ENCODE results near the gene THAP8. TPM values are rescaled to one million over a fixed set of nuclear protein-coding genes. Genes with fewer than 3 reads are reported as not detected.

THAP8 gene
- total RNA-seq, 1 donor from 2014 or later, result 4.2 TPM

- intact Hi-C loops (cut with micrococcal nuclease), result no loop called here
- no peak for DNase-seq
- H3K27me3 ChIP-seq (ENCODE audit: low read depth), result no peaks in the 10 kb centered on the region
- no peaks in the 10 kb centered on the region for H3K36me3 ChIP-seq
- no peak overlapping the region for H3K4me3 ChIP-seq
- no peaks in the 10 kb centered on the region for H3K9me3 ChIP-seq (replicated peaks)
- no peak for TF ChIP-seq CTCF (IDR thresholded peaks at IDR 0.05; ENCODE audit: borderline replicate concordance)
- H3K4me1 ChIP-seq, result peaks cover 33% of the 10 kb centered on the region
- H3K27ac ChIP-seq (replicated peaks), result no peak overlapping the region
These were observed 43.7 kb downstream of the THAP8 start for GRCh38 chr19:36010402-36010801.

GRCh38 chr19:36009633-36010379 lies 44.3 kb downstream of the THAP8 start:
- Histone ChIP-seq H3K27ac (replicated peaks) (peak overlapping the region; percentile 30), H3K9me3 (replicated peaks) (no peaks in the 10 kb centered on the region), H3K27me3 (ENCODE audit: low read depth) (no peaks in the 10 kb centered on the region), H3K4me1 (peaks cover 31% of the 10 kb centered on the region), H3K36me3 (no peaks in the 10 kb centered on the region), H3K4me3 (peak overlapping the region; percentile 59)
- no peak for TF ChIP-seq CTCF (IDR thresholded peaks at IDR 0.05; ENCODE audit: borderline replicate concordance)
- DNase-seq, result no peak
- intact Hi-C loops (cut with micrococcal nuclease), result no loop called here

- no peaks in the 10 kb centered on the region for H3K9me3 ChIP-seq (replicated peaks)
- peak overlapping the region; percentile 30 for H3K27ac ChIP-seq (replicated peaks)
- peak; percentile 68 for DNase-seq
- H3K27me3 ChIP-seq (ENCODE audit: low read depth), result no peaks in the 10 kb centered on the region
- peak overlapping the region; percentile 59 for H3K4me3 ChIP-seq
- intact Hi-C loops (cut with micrococcal nuclease), result no loop called here
- H3K4me1 ChIP-seq, result peaks cover 26% of the 10 kb centered on the region
- TF ChIP-seq CTCF (IDR thresholded peaks at IDR 0.05; ENCODE audit: borderline replicate concordance), result no peak
- H3K36me3 ChIP-seq, result no peaks in the 10 kb centered on the region
These were observed 44.9 kb downstream of the THAP8 start for GRCh38 chr19:36009220-36009619.

- no peak for DNase-seq
- Histone ChIP-seq H3K4me1 (peaks cover 21% of the 10 kb centered on the region), H3K9me3 (replicated peaks) (no peaks in the 10 kb centered on the region), H3K27ac (replicated peaks) (peak within 1 kb of the TSS; percentile 30), H3K4me3 (peak within 1 kb of the TSS; percentile 59), H3K27me3 (ENCODE audit: low read depth) (no peaks in the 10 kb centered on the region), H3K36me3 (no peaks in the 10 kb centered on the region)
- no peak for TF ChIP-seq CTCF (IDR thresholded peaks at IDR 0.05; ENCODE audit: borderline replicate concordance)
- intact Hi-C loops (cut with micrococcal nuclease), result no loop called here
These were observed 45.6 kb downstream of the THAP8 start, which contains the start of gene SYNE4 for GRCh38 chr19:36008336-36008978. TSS of gene SYNE4 (minus strand) at chr19:36008813. CDS start at chr19:36008681, 132 bp downstream.

- H3K36me3 ChIP-seq, result no peaks in the 10 kb centered on the region
- no peaks in the 10 kb centered on the region for H3K27me3 ChIP-seq (ENCODE audit: low read depth)
- peaks cover 15% of the 10 kb centered on the region for H3K4me1 ChIP-seq
- no peaks in the 10 kb centered on the region for H3K9me3 ChIP-seq (replicated peaks)
- no peak overlapping the region for H3K4me3 ChIP-seq
- intact Hi-C loops (cut with micrococcal nuclease), result no loop called here
- TF ChIP-seq CTCF (IDR thresholded peaks at IDR 0.05; ENCODE audit: borderline replicate concordance), result no peak
- DNase-seq, result no peak
- H3K27ac ChIP-seq (replicated peaks), result no peak overlapping the region
These were observed 47.1 kb downstream of the THAP8 start for GRCh38 chr19:36006955-36007354.
